HEK293 (cell line): Measurements from ENCODE around the gene BEST2.
A peak's percentile ranks its signal among the peaks of the same experiment; 100 is the strongest.

ENCODE experiments used
- CTCF ChIA-PET: fragments of 350-600 bp; formaldehyde crosslinking; extraction: SDS; loops from one replicate; lab custom pipeline; 2021; ENCODE audit warnings: antibody characterized with exemption; lab: Yijun Ruan, JAX
- POLR2A ChIA-PET: fragments of 300-600 bp; formaldehyde crosslinking; extraction: SDS; loops from one replicate; lab custom pipeline; 2020; ENCODE audit warnings: antibody characterized with exemption, inconsistent platforms; lab: Yijun Ruan, JAX
- H3K27ac ChIP-seq: fragments of 200-500 bp; sonication (Bioruptor generic); 2 replicates; pipeline ENCODE4 v1.5.1; 2014; ENCODE audit warnings: low read depth, low read length, control low read depth, inconsistent platforms; ENCODE audit errors: extremely low read depth
- H3K36me3 ChIP-seq, 2 experiments: fragments of 200-500 bp in 1 of 2; sonication (Bioruptor generic) in 1 of 2; 1 replicate in 1 of 2; 2 replicates in 1 of 2; pipeline ENCODE4 v1.5.1; 2014 to 2017; ENCODE audit warnings: inconsistent platforms in 2 of 2, low read length in 2 of 2; ENCODE audit not compliant: control insufficient read depth in 2 of 2, insufficient read depth in 1 of 2
- H3K4me1 ChIP-seq: fragments of 200-500 bp; sonication (Bioruptor generic); 2 replicates; pipeline ENCODE4 v1.5.1; 2014; ENCODE audit warnings: mild to moderate bottlenecking, low read length, inconsistent platforms; ENCODE audit not compliant: control insufficient read depth, insufficient read depth
- H3K4me3 ChIP-seq: 2 replicates; pipeline ENCODE4 v1.5.1; 2011; ENCODE audit warnings: low read depth, mild to moderate bottlenecking, control low read depth, low read length, moderate library complexity
- H3K9me3 ChIP-seq: fragments of 200-500 bp; sonication (Bioruptor generic); 2 replicates; pipeline ENCODE4 v1.5.1; 2014; ENCODE audit warnings: low read depth, low read length, inconsistent platforms; ENCODE audit not compliant: control insufficient read depth, insufficient read depth
- GLI2 ChIP-seq: fragments of 450-650 bp; formaldehyde crosslinking; IDR thresholded peaks from 2 replicates; pipeline ENCODE4; 2017; ENCODE audit warnings: missing biosample characterization, missing genetic modification characterization, low read depth, borderline replicate concordance
- GLIS1 ChIP-seq: fragments of 450-650 bp; formaldehyde crosslinking; IDR thresholded peaks from 2 replicates; pipeline ENCODE4 v1.5.1; 2016; ENCODE audit warnings: missing biosample characterization, missing genetic modification characterization
- IKZF3 ChIP-seq: fragments of 450-650 bp; IDR thresholded peaks from 2 replicates; pipeline ENCODE4 v1.5.0; 2018; ENCODE audit warnings: missing biosample characterization, mild to moderate bottlenecking, missing genetic modification characterization, moderate library complexity
- KLF1 ChIP-seq: fragments of 450-650 bp; formaldehyde crosslinking; IDR thresholded peaks from 2 replicates; pipeline ENCODE4 v1.5.1; 2016; ENCODE audit warnings: missing biosample characterization, missing genetic modification characterization
- KLF17 ChIP-seq: fragments of 450-650 bp; formaldehyde crosslinking; IDR thresholded peaks from 2 replicates; pipeline ENCODE4 v1.5.1; 2016; ENCODE audit warnings: missing biosample characterization, missing genetic modification characterization
- OSR2 ChIP-seq: fragments of 450-650 bp; formaldehyde crosslinking; IDR thresholded peaks from 2 replicates; pipeline ENCODE4 v1.5.1; 2016; ENCODE audit warnings: missing biosample characterization, missing genetic modification characterization
- PRDM10 ChIP-seq: fragments of 450-650 bp; formaldehyde crosslinking; IDR thresholded peaks from 2 replicates; pipeline ENCODE4 v1.5.1; 2016; ENCODE audit warnings: missing biosample characterization, missing genetic modification characterization
- REST ChIP-seq: fragments of 450-650 bp; formaldehyde crosslinking; IDR thresholded peaks from 2 replicates; pipeline ENCODE4 v1.5.1; 2016; ENCODE audit warnings: missing biosample characterization, missing genetic modification characterization
- ZBTB17 ChIP-seq: fragments of 450-650 bp; formaldehyde crosslinking; IDR thresholded peaks from 2 replicates; pipeline ENCODE4 v1.5.1; 2016; ENCODE audit warnings: missing biosample characterization, missing genetic modification characterization
- ZFHX2 ChIP-seq: fragments of 450-650 bp; formaldehyde crosslinking; conservative IDR thresholded peaks from 2 replicates; pipeline ENCODE4 v1.5.1; 2016; ENCODE audit warnings: missing biosample characterization, missing genetic modification characterization
- ZIC2 ChIP-seq: fragments of 450-650 bp; formaldehyde crosslinking; IDR thresholded peaks from 2 replicates; pipeline ENCODE4 v1.5.1; 2016; ENCODE audit warnings: missing biosample characterization, missing genetic modification characterization
- ZNF184 ChIP-seq: fragments of 450-650 bp; IDR thresholded peaks from 2 replicates; pipeline ENCODE4 v1.5.1; 2018; ENCODE audit warnings: missing biosample characterization, mild to moderate bottlenecking, missing genetic modification characterization
- ZNF23 ChIP-seq: fragments of 450-650 bp; formaldehyde crosslinking; IDR thresholded peaks from 2 replicates; pipeline ENCODE4 v1.5.1; 2016; ENCODE audit warnings: missing biosample characterization, missing genetic modification characterization, borderline replicate concordance
- ZNF398 ChIP-seq: fragments of 450-650 bp; formaldehyde crosslinking; IDR thresholded peaks from 2 replicates; pipeline ENCODE4 v1.5.1; 2017; ENCODE audit warnings: missing biosample characterization, missing genetic modification characterization
- ZNF473 ChIP-seq: fragments of 450-650 bp; formaldehyde crosslinking; IDR thresholded peaks from 2 replicates; pipeline ENCODE4 v1.5.1; 2017; ENCODE audit warnings: missing biosample characterization, missing genetic modification characterization
- ZNF629 ChIP-seq: fragments of 450-650 bp; formaldehyde crosslinking; IDR thresholded peaks from 2 replicates; pipeline ENCODE4 v1.5.1; 2017; ENCODE audit warnings: missing biosample characterization, missing genetic modification characterization
- ZNF785 ChIP-seq: fragments of 450-650 bp; formaldehyde crosslinking; IDR thresholded peaks from 2 replicates; pipeline ENCODE4 v1.5.1; 2016; ENCODE audit warnings: missing biosample characterization, missing genetic modification characterization
- ZXDB ChIP-seq: fragments of 450-650 bp; formaldehyde crosslinking; IDR thresholded peaks from 2 replicates; pipeline ENCODE4 v1.5.1; 2016; ENCODE audit warnings: missing biosample characterization, missing genetic modification characterization

BEST2 gene

GRCh38 chr19:12745166-12745897 is 6.3 kb upstream of the BEST2 start:
- ChIA-PET CTCF (interaction anchor here (0.6 to 4.8 kb wide), 4 partner anchors 11 to 20 kb away, joined by 3 to 31 read pairs (median 15); partner anchors contain the start of gene TRIR), POLR2A (interaction anchor here (0.5 to 1.6 kb wide), 8 partner anchors 11 to 1270 kb away, joined by 3 to 6 read pairs (median 4); partner anchors contain the start of genes JUNB and TRIR)

GRCh38 chr19:12748489-12748888 is 3.1 kb upstream of the BEST2 start:
- H3K27ac ChIP-seq, result no peak overlapping the region
- H3K36me3 ChIP-seq, result peaks cover 0 to 40% of the 10 kb centered on the region in 2 experiments; a peak in 2 of 3 replicates
- TF ChIP-seq ZNF785 (no peak), ZIC2 (tag by site-specific recombination) (peak; percentile 74), IKZF3 (0 out of 2 replicates have a peak, but pooled peaks have one; percentile 15)
- H3K9me3 ChIP-seq, result no peaks in the 10 kb centered on the region
- ChIA-PET CTCF (interaction anchor here (1.4 to 4.8 kb wide), 2 partner anchors 9 kb away, joined by 14 to 31 read pairs; no protein-coding TSS in a partner anchor), POLR2A (no interaction called here)
- H3K4me1 ChIP-seq, result peaks cover 10% of the 10 kb centered on the region
- H3K4me3 ChIP-seq, result no peak overlapping the region

More at GRCh38 chr19:12745166-12745897, 6.3 kb upstream of the BEST2 start:
- Histone ChIP-seq H3K9me3 (no peaks in the 10 kb centered on the region), H3K4me3 (no peak overlapping the region), H3K27ac (0 out of 2 replicates have a peak overlapping the region, but pooled peaks have one; percentile 4), H3K4me1 (peaks cover 10% of the 10 kb centered on the region), H3K36me3 (peaks cover 7 to 52% of the 10 kb centered on the region in 2 experiments; a peak in 2 of 3 replicates)
- TF ChIP-seq ZIC2 (tag by site-specific recombination), result peak; percentile 86
- TF ChIP-seq GLIS1 (tag by site-specific recombination), result peak; percentile 84
- TF ChIP-seq ZFHX2 (tag by site-specific recombination), result no peak
- no peak for TF ChIP-seq ZNF23
- TF ChIP-seq, all 188 proteins: peak for 2

GRCh38 chr19:12749938-12750521 is 1.6 kb upstream of the BEST2 start:
- Histone ChIP-seq H3K36me3 (peaks cover 0 to 32% of the 10 kb centered on the region in 2 experiments; a peak in 2 of 3 replicates), H3K4me3 (no peak overlapping the region), H3K9me3 (no peaks in the 10 kb centered on the region), H3K27ac (no peak overlapping the region; the same call in 1 of the 2 replicates), H3K4me1 (peaks cover 10% of the 10 kb centered on the region)
- CTCF ChIA-PET, result interaction anchor here (0.8 to 1.8 kb wide), 6 partner anchors 8 to 46 kb away, joined by 3 to 14 read pairs (median 4); no protein-coding TSS in a partner anchor
- POLR2A ChIA-PET, result interaction anchor here (1.4 kb wide), 1 partner anchor 131 kb away, joined by 3 read pairs; no protein-coding TSS in a partner anchor
- peak; percentile 49; the same call in 1 of the 2 replicates for TF ChIP-seq ZNF629 (tag by site-specific recombination)
- TF ChIP-seq ZNF184 (tag by site-specific recombination), result no peak
- peak; percentile 95 for TF ChIP-seq KLF17 (tag by site-specific recombination)
- peak; percentile 37; the same call in 1 of the 2 replicates for TF ChIP-seq PRDM10 (tag by site-specific recombination)
- TF ChIP-seq ZNF473 (tag by site-specific recombination), result no peak
- peak; percentile 59; the same call in 1 of the 2 replicates for TF ChIP-seq ZXDB (tag by site-specific recombination)
- 0 out of 2 replicates have a peak, but pooled peaks have one; percentile 18 for TF ChIP-seq ZBTB17 (tag by site-specific recombination)
- 0 out of 2 replicates have a peak, but pooled peaks have one; percentile 41 for TF ChIP-seq KLF1 (tag by site-specific recombination)
- no peak for TF ChIP-seq REST (tag by site-specific recombination)
- TF ChIP-seq OSR2, result peak; percentile 83
- peak; percentile 15; the same call in 1 of the 2 replicates for TF ChIP-seq GLI2 (tag by site-specific recombination)
- TF ChIP-seq ZNF398 (tag by site-specific recombination), result 0 out of 2 replicates have a peak, but pooled peaks have one; percentile 19
- peak; percentile 74 for TF ChIP-seq ZIC2 (tag by site-specific recombination)
